Liver (tissue), 9 donors: ENCODE results near the gene MRPL27. TPM values are rescaled to one million over a fixed set of nuclear protein-coding genes. Genes with fewer than 3 reads are reported as not detected.

Experiments
- DNase-seq: peaks from one replicate; pipeline ENCODE4 v3.0.0-alpha.2; 2017; ENCODE audit warnings: low spot score
- H3K27ac ChIP-seq, 2 donors: one replicate each; pipeline ENCODE4 v1.7.0; 2013; ENCODE audit warnings: inconsistent platforms in 2 of 2, low read length in 2 of 2, control low read depth in 1 of 2, low read depth in 1 of 2, mild to moderate bottlenecking in 1 of 2
- H3K27me3 ChIP-seq, 4 donors: one replicate each; pipeline versions ENCODE4 v1.6.1 to v1.7.0; 2013; ENCODE audit warnings: low read length in 3 of 4, inconsistent platforms in 1 of 4, mild to moderate bottlenecking in 1 of 4, moderate library complexity in 1 of 4; ENCODE audit not compliant: control insufficient read depth in 4 of 4, insufficient read depth in 4 of 4
- H3K36me3 ChIP-seq, 4 donors: one replicate each; pipeline versions ENCODE4 v1.6.1 to v1.7.0; 2013; ENCODE audit warnings: low read length in 3 of 4, mild to moderate bottlenecking in 3 of 4, low read depth in 1 of 4, moderate library complexity in 1 of 4; ENCODE audit not compliant: control insufficient read depth in 4 of 4, insufficient read depth in 3 of 4
- H3K4me1 ChIP-seq, 4 donors: one replicate each; pipeline versions ENCODE4 v1.6.1 to v1.7.0; 2013; ENCODE audit warnings: low read length in 3 of 4, mild to moderate bottlenecking in 3 of 4, moderate library complexity in 1 of 4; ENCODE audit not compliant: control insufficient read depth in 4 of 4, insufficient read depth in 4 of 4
- H3K4me3 ChIP-seq, 3 donors: one replicate each; pipeline versions ENCODE4 v1.6.1 to v1.7.0; 2013; ENCODE audit warnings: low read length in 3 of 3, control low read depth in 1 of 3, low read depth in 1 of 3, mild to moderate bottlenecking in 1 of 3
- H3K9ac ChIP-seq, 2 donors: one replicate each; pipeline ENCODE4 v1.7.0; 2013; ENCODE audit warnings: low read length in 2 of 2, mild to moderate bottlenecking in 2 of 2, moderate library complexity in 2 of 2, control low read depth in 1 of 2, low read depth in 1 of 2
- H3K9me3 ChIP-seq, 4 donors: one replicate each; pipeline versions ENCODE4 v1.6.1 to v1.7.0; 2013; ENCODE audit warnings: low read length in 3 of 4; ENCODE audit not compliant: control insufficient read depth in 4 of 4
- ATF3 ChIP-seq: IDR thresholded peaks from 2 replicates; pipeline ENCODE4 v1.6.1; 2016; ENCODE audit warnings: antibody characterized with exemption
- CTCF ChIP-seq: fragments of 150-350 bp; IDR thresholded peaks from 2 replicates; pipeline ENCODE4 v1.5.1; 2017; ENCODE audit warnings: improper control_type of control experiment, low read depth, low read length; ENCODE audit not compliant: missing input control
- EGR1 ChIP-seq, 2 donors: IDR thresholded peaks; 2 replicates each; pipeline ENCODE4 v1.6.1; 2016 to 2018; ENCODE audit warnings: antibody characterized with exemption in 2 of 2, low read depth in 2 of 2
- FOXA1 ChIP-seq: IDR thresholded peaks from 2 replicates; pipeline ENCODE4 v1.6.1; 2016; ENCODE audit warnings: antibody characterized with exemption
- FOXA2 ChIP-seq: IDR thresholded peaks from 2 replicates; pipeline ENCODE4 v1.6.1; 2016; ENCODE audit warnings: antibody characterized with exemption
- GABPA ChIP-seq, 2 donors: IDR thresholded peaks in 1 of 2; conservative IDR thresholded peaks in 1 of 2; 2 replicates each; pipeline ENCODE4 v1.6.1; 2016; ENCODE audit warnings: antibody characterized with exemption in 2 of 2, mild to moderate bottlenecking in 1 of 2, moderate library complexity in 1 of 2
- HNF4A ChIP-seq, 2 donors: conservative IDR thresholded peaks; 2 replicates each; pipeline ENCODE4 v1.6.1; 2016; ENCODE audit warnings: antibody characterized with exemption in 2 of 2, mild to moderate bottlenecking in 2 of 2
- HNF4G ChIP-seq: IDR thresholded peaks from 2 replicates; pipeline ENCODE4 v1.6.1; 2016; ENCODE audit warnings: antibody characterized with exemption
- JUND ChIP-seq, 2 donors: IDR thresholded peaks; 2 replicates each; pipeline ENCODE4 v1.6.1; 2016; ENCODE audit warnings: antibody characterized with exemption in 2 of 2
- MAX ChIP-seq: IDR thresholded peaks from 2 replicates; pipeline ENCODE4 v1.6.1; 2016; ENCODE audit warnings: antibody characterized with exemption
- NR2F2 ChIP-seq: IDR thresholded peaks from 2 replicates; pipeline ENCODE4 v1.6.1; 2016; ENCODE audit warnings: antibody characterized with exemption
- RAD21 ChIP-seq, 2 donors: IDR thresholded peaks; 2 replicates each; pipeline ENCODE4 v1.6.1; 2016; ENCODE audit warnings: antibody characterized with exemption in 2 of 2, mild to moderate bottlenecking in 2 of 2
- REST ChIP-seq: IDR thresholded peaks from 2 replicates; pipeline ENCODE4 v1.6.1; 2016; ENCODE audit warnings: antibody characterized with exemption, mild to moderate bottlenecking
- RXRA ChIP-seq, 2 donors: IDR thresholded peaks; 2 replicates each; pipeline ENCODE4 v1.6.1; 2017 to 2018; ENCODE audit warnings: antibody characterized with exemption in 2 of 2, mild to moderate bottlenecking in 1 of 2
- SP1 ChIP-seq: IDR thresholded peaks from 2 replicates; pipeline ENCODE4 v1.6.1; 2018; ENCODE audit warnings: antibody characterized with exemption, mild to moderate bottlenecking
- TAF1 ChIP-seq: conservative IDR thresholded peaks from 2 replicates; pipeline ENCODE4 v1.6.1; 2016; ENCODE audit warnings: antibody characterized with exemption, mild to moderate bottlenecking
- YY1 ChIP-seq: IDR thresholded peaks from 2 replicates; pipeline ENCODE4 v1.6.1; 2016; ENCODE audit warnings: antibody characterized with exemption, mild to moderate bottlenecking
- ZBTB33 ChIP-seq: IDR thresholded peaks from 2 replicates; pipeline ENCODE4 v1.6.1; 2016; ENCODE audit warnings: antibody characterized with exemption
- WGBS: extraction: QIAGEN DNeasy Blood & Tissue Kit; methylation state at CpG from one replicate; pipeline ENCODE4 v1.1.7; 2013; 5-methylcytosine and 5-hydroxymethylcytosine counted together
- polyA plus RNA-seq, 2 donors: library from polyadenylated mRNA; stranded (reverse) in 1 of 2; unstranded in 1 of 2; fragments of 200-250 nt in 1 of 2; fragments of >200 nt in 1 of 2; fragmentation: Nextera tagmentation in 1 of 2; extraction: Ambion mirVana in 1 of 2; gene quantifications; one replicate each; pipeline versions ENCODE4 v1.2.1 to v1.2.3, GENCODE V29; 2013 to 2015
- total RNA-seq, 2 donors: library from RNA; depleted of rRNA; stranded (reverse); fragments of >200 nt; gene quantifications; one replicate each; pipeline ENCODE4 v1.2.3, GENCODE V29; 2014
- donor health status: healthy.
- donor health status: healthy.
- donor health status: healthy.
- donor health status: healthy.
- donor health status: healthy.

MRPL27 gene
- total and polyA plus RNA-seq, 4 donors, result 25.9 to 87.1 (median 53.5) TPM

- Histone ChIP-seq H3K4me3 (no peak overlapping the region), H3K36me3 (peaks cover 14 to 63% (median 50%) of the 10 kb centered on the region in 4 donors), H3K27me3 (no peaks in the 10 kb centered on the region), H3K9me3 (no peaks in the 10 kb centered on the region), H3K27ac (no peak overlapping the region), H3K4me1 (no peaks in the 10 kb centered on the region), H3K9ac (no peak overlapping the region)
- TF ChIP-seq ATF3 (no peak), ZBTB33 (no peak), RXRA (IDR thresholded peaks at IDR 0.05) (no peak), FOXA2 (no peak), HNF4A (conservative IDR thresholded peaks at IDR 0.05) (no peak), HNF4G (no peak), EGR1 (IDR thresholded peaks at IDR 0.05; ENCODE audit: low read depth in 2 of 2) (no peak), MAX (no peak), SP1 (no peak)
- WGBS, result 48% methylated on average over 3 of the region's 3 CpGs
- no peak for DNase-seq
These were observed 8.9 kb upstream of the MRPL27 start for GRCh38 chr17:50381920-50382319.

- Histone ChIP-seq H3K4me3 (no peak overlapping the region), H3K27ac (no peak overlapping the region), H3K36me3 (peaks cover 14 to 57% (median 45%) of the 10 kb centered on the region in 4 donors), H3K9ac (no peak overlapping the region), H3K4me1 (no peaks in the 10 kb centered on the region), H3K27me3 (no peaks in the 10 kb centered on the region), H3K9me3 (no peaks in the 10 kb centered on the region)
- DNase-seq, result no peak
- TF ChIP-seq NR2F2 (no peak), SP1 (no peak), ATF3 (no peak), YY1 (no peak), FOXA2 (no peak), REST (no peak), GABPA (IDR thresholded peaks at IDR 0.05 in 1 of 2, conservative IDR thresholded peaks at IDR 0.05 in 1 of 2) (no peak), EGR1 (IDR thresholded peaks at IDR 0.05; ENCODE audit: low read depth in 2 of 2) (no peak), JUND (IDR thresholded peaks at IDR 0.05) (no peak), TAF1 (no peak), CTCF (no peak), RXRA (IDR thresholded peaks at IDR 0.05) (no peak), HNF4A (conservative IDR thresholded peaks at IDR 0.05) (no peak), ZBTB33 (no peak), FOXA1 (no peak), RAD21 (IDR thresholded peaks at IDR 0.05) (no peak), MAX (no peak)
- 96% methylated on average over 7 of the region's 7 CpGs for WGBS
These were observed 8.4 kb upstream of the MRPL27 start for GRCh38 chr17:50381260-50381815.
